Activated T-helper 1 cell treated with anti-CD3 and anti-CD28 coated beads, Interleukin-2, amount 50 U/mL, for 16 hours (primary cell): Measurements from ENCODE around the gene SLX4IP.
"Not testable (repeated sequence)": the region's sequence is repeated elsewhere in the genome, so short reads cannot be mapped to it uniquely, and the experiment has no call there.

Source experiments
- DNase-seq, 2 donors: peaks; one replicate each; pipeline ENCODE4 v3.0.0-alpha.2; 2020; ENCODE audit warnings: low read depth in 1 of 2, low spot score in 1 of 2

Gene SLX4IP

GRCh38 chr20:10571313-10571815 lies 136.3 kb downstream of the SLX4IP start:
- no peak for DNase-seq

DNA sequence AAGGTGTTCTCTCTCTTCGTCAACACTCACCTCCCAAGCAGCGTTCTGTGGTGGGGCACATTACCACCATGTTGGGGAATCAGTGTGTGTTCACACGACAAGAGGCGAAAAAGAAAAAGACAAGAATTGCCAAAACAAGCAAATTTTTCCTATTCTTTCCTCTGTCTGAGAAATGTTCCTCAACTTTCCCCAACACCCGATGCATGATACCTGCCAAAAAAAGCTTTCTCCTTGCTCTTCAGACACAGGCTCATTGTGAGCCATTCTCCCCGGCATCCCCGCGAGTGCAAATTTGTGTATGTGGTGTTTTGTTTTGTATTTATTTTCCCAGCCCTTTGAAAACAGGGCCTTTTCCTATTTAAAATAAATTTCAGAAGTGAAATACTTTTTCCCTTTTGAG lies 137.7 kb downstream of the SLX4IP start:
- DNase-seq = no peak

GRCh38 chr20:10573273-10573950 lies 138.3 kb downstream of the SLX4IP start:
- DNase-seq = no peak

DNA sequence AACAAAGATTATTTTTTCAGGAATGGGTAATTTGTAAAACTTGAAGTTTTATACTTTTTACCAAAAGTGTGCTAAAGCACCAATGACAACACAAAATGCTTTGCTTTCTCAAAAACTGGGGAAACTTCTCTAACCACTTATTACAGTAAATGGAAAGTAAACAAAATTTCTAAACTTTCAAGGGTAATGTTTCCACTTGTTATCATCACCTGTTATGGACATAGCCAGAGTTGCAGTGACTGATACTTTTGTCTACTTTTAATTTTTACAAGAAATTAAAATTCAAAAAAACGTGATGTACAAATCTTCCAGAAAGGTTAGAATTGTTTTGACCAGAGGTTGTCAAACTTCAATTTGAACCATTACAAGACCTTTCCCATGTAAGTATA lies 138.8 kb downstream of the SLX4IP start:
- DNase-seq = no peak

DNA sequence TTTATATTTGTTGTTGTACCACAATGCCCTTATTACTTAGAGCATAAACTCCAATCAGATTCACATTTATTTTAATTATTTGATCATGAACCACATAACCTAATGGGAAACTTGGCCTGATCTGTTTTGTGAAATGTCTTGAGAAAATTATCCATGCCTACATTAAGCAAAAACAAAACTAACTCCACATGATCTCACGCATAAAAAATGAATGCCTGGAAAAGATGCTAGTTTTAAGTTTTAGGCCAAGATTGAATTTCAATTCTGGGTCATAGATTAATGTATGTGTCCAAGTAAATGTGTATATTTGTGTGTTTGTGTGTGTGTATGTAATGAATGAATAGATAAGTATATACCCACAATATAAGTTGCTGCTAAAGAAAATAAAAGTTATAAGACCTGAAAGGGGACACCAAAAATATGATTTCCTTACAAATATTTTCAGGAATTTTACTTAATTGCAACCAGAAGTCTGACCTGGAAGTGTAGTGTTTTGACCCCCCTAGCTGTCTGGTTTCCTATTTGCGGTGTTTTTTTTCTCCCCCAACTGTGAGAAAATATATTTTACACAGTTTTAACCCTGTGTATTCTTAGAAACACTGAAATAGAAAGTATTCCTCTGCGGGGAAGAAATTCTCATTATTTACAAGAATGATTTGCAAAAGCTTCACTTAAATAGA lies 141.4 kb downstream of the SLX4IP start:
- no peak for DNase-seq

DNA sequence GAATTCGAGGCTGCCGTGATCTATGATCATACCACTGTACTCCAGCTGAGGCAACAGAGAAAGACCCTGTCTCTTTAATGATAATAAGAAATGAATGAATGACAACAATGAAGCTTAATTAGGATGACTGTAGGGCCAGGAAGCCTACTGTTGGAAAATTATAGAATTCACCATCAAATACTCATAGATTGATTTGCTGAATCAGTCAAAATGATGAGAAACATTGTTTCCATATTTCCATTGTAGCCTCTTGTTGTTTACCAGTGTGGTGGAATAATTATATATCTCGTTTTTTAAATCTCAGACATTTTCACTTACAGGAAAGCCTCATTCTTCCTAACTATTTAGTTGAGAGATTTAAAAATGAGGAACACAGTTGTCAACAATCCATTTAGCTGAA lies 142.5 kb downstream of the SLX4IP start:
- no peak for DNase-seq

- DNase-seq = no peak
These were observed 143.5 kb downstream of the SLX4IP start for GRCh38 chr20:10578607-10579006.

DNA sequence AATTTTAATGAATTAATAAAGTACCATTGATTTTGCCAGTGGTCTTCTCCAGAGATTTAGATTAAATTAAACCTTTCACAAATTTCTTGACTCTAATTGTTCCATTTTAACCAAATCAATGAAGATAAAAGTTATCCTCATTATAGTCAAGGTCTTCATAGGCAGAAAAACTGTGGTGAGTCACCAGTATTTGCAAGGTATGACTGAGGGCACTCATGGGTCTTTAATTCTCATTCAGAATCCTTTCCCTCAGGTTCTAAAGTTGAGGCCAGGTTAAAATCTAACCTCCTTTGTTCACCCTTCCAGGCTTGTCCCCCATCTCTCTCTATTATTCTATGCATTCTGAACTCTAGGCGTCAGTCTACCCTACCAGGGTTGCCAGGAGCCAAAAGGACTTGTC lies 144.8 kb downstream of the SLX4IP start:
- DNase-seq = no peak

DNA sequence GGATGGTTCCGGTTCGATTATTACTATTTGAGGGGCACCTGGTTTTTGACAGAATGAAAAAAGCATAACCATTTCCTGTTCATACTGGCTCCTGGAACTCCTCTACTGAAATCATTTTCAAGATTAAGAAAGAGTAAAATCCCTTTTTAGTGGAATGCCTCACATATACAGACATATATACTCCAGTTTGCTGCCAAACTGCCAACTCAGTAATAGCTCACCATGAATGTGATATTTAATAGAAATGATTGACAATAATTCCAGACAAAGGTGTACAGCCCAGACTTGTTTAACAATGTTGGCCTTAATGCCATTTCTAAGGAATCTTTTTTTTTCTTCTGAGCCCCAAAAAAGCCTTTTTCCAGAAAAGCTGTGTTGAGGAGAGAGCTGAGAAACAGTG lies 145.6 kb downstream of the SLX4IP start:
- DNase-seq = no peak

GRCh38 chr20:10581823-10582222 lies 146.7 kb downstream of the SLX4IP start:
- DNase-seq = no peak

GRCh38 chr20:10584371-10584770 lies 149.3 kb downstream of the SLX4IP start:
- no peak for DNase-seq

DNA sequence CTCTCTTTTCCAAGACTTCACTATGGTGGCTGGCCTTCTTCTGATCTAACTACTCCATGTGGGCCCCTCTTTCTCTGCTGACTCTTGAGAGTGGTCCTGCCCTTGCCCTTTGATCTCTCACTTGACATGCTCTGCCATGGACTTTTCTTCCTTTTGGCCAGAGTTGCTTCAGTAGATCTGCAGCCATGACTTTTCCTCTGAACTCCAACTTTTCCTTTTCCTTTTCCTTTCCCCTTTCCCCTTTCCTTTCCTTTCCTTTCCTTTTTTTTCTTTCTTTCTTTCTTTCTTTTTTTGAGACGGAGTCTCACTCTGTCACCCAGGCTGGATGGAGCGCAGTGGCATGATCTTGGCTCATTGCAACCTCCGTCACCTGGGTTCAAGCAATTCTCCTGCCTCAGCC lies 150.2 kb downstream of the SLX4IP start:
- DNase-seq = no peak

- no peak for DNase-seq
These were observed 151.2 kb downstream of the SLX4IP start for GRCh38 chr20:10586296-10586695.

- not testable (repeated sequence) for DNase-seq
These were observed 155.3 kb downstream of the SLX4IP start for GRCh38 chr20:10590446-10590845.

- no peak for DNase-seq
These were observed 156.0 kb downstream of the SLX4IP start for GRCh38 chr20:10590950-10591671.

GRCh38 chr20:10591946-10592521 lies 156.9 kb downstream of the SLX4IP start:
- no peak for DNase-seq

- no peak for DNase-seq
These were observed 159.3 kb downstream of the SLX4IP start for GRCh38 chr20:10594296-10594868.

DNA sequence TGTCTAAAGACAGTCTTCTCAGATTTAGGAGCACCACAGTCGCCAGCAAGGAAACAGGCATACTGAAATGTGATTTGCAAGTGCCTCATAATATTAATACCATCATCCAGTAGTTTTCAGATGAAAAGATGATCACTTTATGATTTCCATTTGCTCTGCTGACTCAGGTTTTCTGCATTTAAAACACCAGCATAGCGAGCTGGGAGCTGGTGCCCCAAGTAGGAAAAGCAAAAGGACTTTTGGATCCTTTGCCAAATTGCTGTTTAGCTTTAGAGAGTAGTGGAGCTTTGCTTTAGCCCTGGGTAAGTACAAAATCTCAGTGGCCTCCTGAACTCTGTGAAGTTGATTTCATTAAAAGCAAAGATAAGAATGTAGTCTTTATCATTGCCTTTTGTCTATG lies 160.2 kb downstream of the SLX4IP start:
- DNase-seq = no peak

- DNase-seq = no peak
These were observed 160.9 kb downstream of the SLX4IP start for GRCh38 chr20:10595985-10596384.

DNA sequence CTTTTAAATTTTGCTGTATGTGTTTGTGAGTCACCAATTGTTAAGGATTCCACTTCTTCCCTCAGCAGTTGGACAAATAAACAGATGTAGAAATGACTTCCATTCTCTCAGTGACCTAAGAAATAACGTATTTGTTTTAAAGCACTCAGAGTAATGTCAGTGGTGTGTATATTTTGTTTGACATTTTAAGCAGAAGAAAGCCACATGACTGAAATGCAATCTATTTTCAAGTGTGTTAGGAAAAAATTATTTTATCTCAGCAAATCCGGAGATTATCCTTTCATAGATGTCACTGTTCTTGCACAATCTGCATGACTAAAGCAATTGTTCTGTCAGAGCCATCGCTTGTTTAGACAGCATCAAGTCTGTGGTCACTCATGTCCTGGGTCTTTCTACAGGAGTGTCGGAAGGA lies 161.6 kb downstream of the SLX4IP start:
- DNase-seq = no peak

GRCh38 chr20:10597637-10598036 lies 162.5 kb downstream of the SLX4IP start:
- DNase-seq = no peak
